Vagina (tissue), 2 donors: ENCODE measurements around the gene MRAS. TPM values are rescaled to one million over a fixed set of nuclear protein-coding genes. Genes with fewer than 3 reads are reported as not detected.

Experiments
- DNase-seq, 2 donors: peaks; one replicate each; pipeline ENCODE4 v3.0.0-alpha.2; 2017; ENCODE audit errors: extremely low spot score in 2 of 2
- H3K27ac ChIP-seq: fragments of 200-600 bp; sonication (generic); one replicate; pipeline ENCODE4 v1.5.1; 2019
- H3K27me3 ChIP-seq: fragments of 200-600 bp; sonication (generic); one replicate; pipeline ENCODE4 v1.5.1; 2019
- H3K36me3 ChIP-seq, 2 donors: fragments of 200-600 bp; sonication (generic); one replicate each; pipeline ENCODE4 v1.5.1; 2017 to 2019
- H3K4me1 ChIP-seq: fragments of 200-600 bp; sonication (generic); one replicate; pipeline ENCODE4 v1.5.1; 2019
- H3K4me3 ChIP-seq, 2 donors: fragments of 200-600 bp; sonication (generic); 1 replicate in 1 of 2; 2 replicates in 1 of 2; pipeline ENCODE4 v1.5.1; 2016 to 2019
- H3K9me3 ChIP-seq: fragments of 200-600 bp; sonication (generic); one replicate; pipeline ENCODE4 v1.5.1; 2019
- POLR2A ChIP-seq, 2 donors: fragments of 450-650 bp; IDR thresholded peaks; one replicate each; pipeline ENCODE4 v1.6.1; 2017; ENCODE audit warnings: antibody characterized with exemption in 2 of 2, mild to moderate bottlenecking in 2 of 2, moderate library complexity in 2 of 2
- POLR2AphosphoS5 ChIP-seq, 2 donors: sonication (generic); formaldehyde crosslinking; IDR thresholded peaks; one replicate each; pipeline ENCODE4 v1.9.0; 2017; ENCODE audit warnings: antibody characterized with exemption in 2 of 2, mild to moderate bottlenecking in 2 of 2, low read depth in 1 of 2; ENCODE audit not compliant: insufficient read depth in 1 of 2
- intact Hi-C: fragments of 100-400 bp; cut with DNase I; formaldehyde crosslinking; loops from one replicate; pipeline ENCODE4 v1.15.1; 2023
- total RNA-seq: library from RNA; depleted of rRNA; stranded (reverse); fragments of >200 nt; gene quantifications from one replicate; pipeline ENCODE4 v1.2.3, GENCODE V29; 2016
- TF ChIP-seq, protein P1 (sequence below), 3 experiments: fragments of 450-650 bp in 2 of 3; fragments of 200-600 bp in 1 of 3; sonication (generic) in 1 of 3; IDR thresholded peaks; one replicate each; pipeline ENCODE4 v1.5.1; 2017 to 2019; ENCODE audit warnings: antibody characterized with exemption in 3 of 3, mild to moderate bottlenecking in 2 of 3, moderate library complexity in 2 of 3

MRAS gene
- total RNA-seq, 1 donor from 2014 or later = 26.8 TPM

DNA sequence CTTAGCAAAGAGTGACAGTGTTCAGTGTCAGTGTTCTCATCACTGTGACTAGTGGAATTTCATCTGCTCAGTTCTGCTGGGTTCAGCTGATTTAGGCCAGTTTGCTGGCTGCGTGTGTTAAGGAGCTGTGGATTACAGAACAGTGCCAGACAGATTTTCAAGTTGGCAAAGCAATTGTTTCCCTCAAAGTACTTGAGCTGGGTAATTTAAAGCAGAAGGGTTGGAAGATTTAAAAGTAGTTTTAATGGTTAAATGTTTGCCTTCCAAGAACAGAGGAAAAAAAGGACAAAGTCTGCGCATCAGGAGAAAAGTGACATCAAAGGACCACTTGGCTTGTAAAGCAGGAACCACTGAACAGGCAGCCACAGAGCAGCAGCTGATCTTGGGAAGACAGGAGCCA, 94.7 kb downstream of the MRAS start:
- intact Hi-C loops = no loop called here
- H3K36me3 ChIP-seq = no peaks in the 10 kb centered on the region
- H3K4me3 ChIP-seq = no peak overlapping the region
- no peak overlapping the region for H3K27ac ChIP-seq
- no peak for DNase-seq
- TF ChIP-seq, protein P1, sequence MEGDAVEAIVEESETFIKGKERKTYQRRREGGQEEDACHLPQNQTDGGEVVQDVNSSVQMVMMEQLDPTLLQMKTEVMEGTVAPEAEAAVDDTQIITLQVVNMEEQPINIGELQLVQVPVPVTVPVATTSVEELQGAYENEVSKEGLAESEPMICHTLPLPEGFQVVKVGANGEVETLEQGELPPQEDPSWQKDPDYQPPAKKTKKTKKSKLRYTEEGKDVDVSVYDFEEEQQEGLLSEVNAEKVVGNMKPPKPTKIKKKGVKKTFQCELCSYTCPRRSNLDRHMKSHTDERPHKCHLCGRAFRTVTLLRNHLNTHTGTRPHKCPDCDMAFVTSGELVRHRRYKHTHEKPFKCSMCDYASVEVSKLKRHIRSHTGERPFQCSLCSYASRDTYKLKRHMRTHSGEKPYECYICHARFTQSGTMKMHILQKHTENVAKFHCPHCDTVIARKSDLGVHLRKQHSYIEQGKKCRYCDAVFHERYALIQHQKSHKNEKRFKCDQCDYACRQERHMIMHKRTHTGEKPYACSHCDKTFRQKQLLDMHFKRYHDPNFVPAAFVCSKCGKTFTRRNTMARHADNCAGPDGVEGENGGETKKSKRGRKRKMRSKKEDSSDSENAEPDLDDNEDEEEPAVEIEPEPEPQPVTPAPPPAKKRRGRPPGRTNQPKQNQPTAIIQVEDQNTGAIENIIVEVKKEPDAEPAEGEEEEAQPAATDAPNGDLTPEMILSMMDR (IDR thresholded peaks at IDR 0.05) = no peak
- TF ChIP-seq POLR2A (IDR thresholded peaks at IDR 0.05) (no peak), POLR2AphosphoS5 (IDR thresholded peaks at IDR 0.05; ENCODE audit: insufficient read depth in 1 of 2, low read depth in 1 of 2) (no peak)
- H3K9me3 ChIP-seq = no peaks in the 10 kb centered on the region
- H3K27me3 ChIP-seq = no peaks in the 10 kb centered on the region
- H3K4me1 ChIP-seq = no peaks in the 10 kb centered on the region

- Histone ChIP-seq H3K27ac (no peak overlapping the region), H3K9me3 (no peaks in the 10 kb centered on the region), H3K4me1 (no peaks in the 10 kb centered on the region), H3K27me3 (no peaks in the 10 kb centered on the region), H3K36me3 (no peaks in the 10 kb centered on the region), H3K4me3 (no peak overlapping the region)
- TF ChIP-seq POLR2AphosphoS5 (IDR thresholded peaks at IDR 0.05; ENCODE audit: insufficient read depth in 1 of 2, low read depth in 1 of 2) = no peak
- TF ChIP-seq, protein P1 (IDR thresholded peaks at IDR 0.05) = no peak
- no peak for TF ChIP-seq POLR2A (IDR thresholded peaks at IDR 0.05)
- intact Hi-C loops = no loop called here
- DNase-seq = no peak
Observed at GRCh38 chr3:138443521-138444503, 95.4 kb downstream of the MRAS start.

DNA sequence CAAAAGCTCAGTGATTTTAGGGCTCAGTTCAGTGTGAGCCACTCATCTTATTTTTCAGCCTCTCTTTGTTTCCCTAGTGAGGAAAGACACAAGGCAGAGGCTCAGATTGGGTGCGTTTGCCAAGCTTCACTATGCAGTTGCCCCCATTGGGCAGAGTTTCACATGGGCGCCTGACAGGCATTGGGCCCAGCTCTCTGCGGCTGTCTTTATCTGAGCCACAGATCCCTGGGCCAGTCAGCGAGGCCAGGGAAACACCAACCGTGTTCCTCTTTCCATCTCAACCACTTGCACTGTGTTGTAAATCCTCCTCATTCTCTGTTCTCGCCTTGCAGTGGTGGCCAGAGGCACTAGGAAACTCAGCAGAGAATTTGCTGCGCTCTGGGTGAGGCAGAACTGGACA, 96.9 kb downstream of the MRAS start:
- TF ChIP-seq, protein P1 (IDR thresholded peaks at IDR 0.05) = no peak
- TF ChIP-seq POLR2A (IDR thresholded peaks at IDR 0.05) (no peak), POLR2AphosphoS5 (IDR thresholded peaks at IDR 0.05; ENCODE audit: insufficient read depth in 1 of 2, low read depth in 1 of 2) (no peak)
- H3K27ac ChIP-seq = no peak overlapping the region
- no peaks in the 10 kb centered on the region for H3K4me1 ChIP-seq
- no peak overlapping the region for H3K4me3 ChIP-seq
- no peak for DNase-seq
- H3K9me3 ChIP-seq = no peaks in the 10 kb centered on the region
- no peaks in the 10 kb centered on the region for H3K27me3 ChIP-seq
- no peaks in the 10 kb centered on the region for H3K36me3 ChIP-seq
- intact Hi-C loops = no loop called here

DNA sequence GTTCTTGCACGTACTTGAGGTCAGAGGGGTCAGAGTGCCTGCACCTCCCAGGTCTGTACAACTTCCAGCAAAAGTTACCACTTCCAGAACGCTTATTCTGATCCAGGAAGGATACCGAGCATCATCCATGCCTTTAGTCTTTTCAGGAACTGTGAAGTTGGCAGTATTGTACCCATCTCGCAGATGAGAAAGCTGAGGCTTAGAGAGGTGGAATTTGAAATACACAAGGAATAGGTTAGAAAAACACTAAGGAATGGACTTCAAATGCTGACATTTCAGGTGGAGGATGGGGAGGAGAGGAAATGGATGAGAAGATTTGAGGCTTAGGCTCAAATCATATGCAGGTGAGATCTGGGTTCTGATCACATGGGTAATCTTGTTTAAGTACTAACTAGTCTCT, 97.3 kb downstream of the MRAS start:
- intact Hi-C loops = no loop called here
- H3K4me1 ChIP-seq = no peaks in the 10 kb centered on the region
- H3K4me3 ChIP-seq = no peak overlapping the region
- no peaks in the 10 kb centered on the region for H3K9me3 ChIP-seq
- no peak overlapping the region for H3K27ac ChIP-seq
- no peaks in the 10 kb centered on the region for H3K36me3 ChIP-seq
- no peaks in the 10 kb centered on the region for H3K27me3 ChIP-seq
- no peak for DNase-seq
- TF ChIP-seq, protein P1 (IDR thresholded peaks at IDR 0.05) = no peak
- TF ChIP-seq POLR2A (IDR thresholded peaks at IDR 0.05) = no peak
- TF ChIP-seq POLR2AphosphoS5 (IDR thresholded peaks at IDR 0.05; ENCODE audit: insufficient read depth in 1 of 2, low read depth in 1 of 2) = no peak

GRCh38 chr3:138448631-138449030, 100.3 kb downstream of the MRAS start:
- no peak overlapping the region for H3K4me3 ChIP-seq
- intact Hi-C loops = no loop called here
- no peak overlapping the region for H3K27ac ChIP-seq
- H3K4me1 ChIP-seq = no peaks in the 10 kb centered on the region
- no peaks in the 10 kb centered on the region for H3K36me3 ChIP-seq
- H3K9me3 ChIP-seq = no peaks in the 10 kb centered on the region
- H3K27me3 ChIP-seq = no peaks in the 10 kb centered on the region
- no peak for TF ChIP-seq POLR2A (IDR thresholded peaks at IDR 0.05)
- TF ChIP-seq, protein P1 (IDR thresholded peaks at IDR 0.05) = no peak
- no peak for TF ChIP-seq POLR2AphosphoS5 (IDR thresholded peaks at IDR 0.05; ENCODE audit: insufficient read depth in 1 of 2, low read depth in 1 of 2)
- no peak for DNase-seq
